Epithelial cell of alveolus of lung (primary cell): ENCODE data around the gene ARNT2. TPM values are rescaled to one million over a fixed set of nuclear protein-coding genes. Genes with fewer than 3 reads are reported as not detected.

ENCODE experiments used
- total RNA-seq: library from RNA; depleted of rRNA; stranded (reverse); fragments of >200 nt; gene quantifications from 2 replicates; pipeline ENCODE4 v1.2.1, GENCODE V29; 2015

Gene ARNT2
- total RNA-seq: 4.8 and 5.3 TPM in 2 replicates

DNA sequence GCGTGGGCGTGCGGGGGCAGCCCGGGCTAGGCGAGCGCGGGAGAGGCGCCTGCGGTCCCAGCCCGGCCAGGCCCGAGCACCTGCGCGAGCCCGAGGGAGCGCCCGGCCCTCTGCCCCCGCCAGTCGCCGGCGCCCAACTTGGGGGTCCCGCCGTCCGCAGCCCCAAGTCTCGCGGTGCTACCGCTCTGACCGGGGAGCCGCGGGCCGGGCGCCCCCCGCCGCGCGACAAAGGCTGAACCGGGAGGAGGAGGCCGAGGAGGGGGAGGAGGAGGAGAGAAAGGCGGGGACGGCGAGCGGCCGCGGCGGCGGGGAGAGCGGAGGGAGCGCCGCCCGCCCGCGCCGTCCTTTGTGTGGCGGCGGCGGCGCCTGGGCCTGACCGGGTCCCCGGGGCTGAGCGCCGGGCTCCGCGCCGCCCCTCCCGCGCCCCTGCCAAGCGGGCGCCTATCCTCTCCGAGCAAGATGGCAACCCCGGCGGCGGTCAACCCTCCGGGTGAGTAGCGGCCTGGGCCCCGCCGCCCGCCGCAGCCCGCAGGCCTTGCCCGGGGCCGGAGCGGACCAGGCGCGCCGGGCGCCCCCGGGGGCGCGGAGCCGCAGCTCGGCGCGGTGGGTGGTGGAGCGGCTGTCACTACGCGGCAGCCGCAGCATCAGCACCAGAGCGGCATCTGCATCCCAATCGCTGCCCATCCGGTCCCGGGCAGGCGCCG, at the start of gene ARNT2:
Gene ARNT2 (plus strand): TSS at position 326 of the 704 bp plus-strand sequence. CDS start 134 bp downstream, at position 460.

Other genes with a start within 250 kb of the ARNT2 start
- gene CTXND1, start 152.2 kb upstream of the ARNT2 start, total RNA-seq: 1.1 TPM in 1 of 2 replicates, not detected in the other